Measurements from ENCODE around the gene OR5L1.

The OR5L1 gene

GRCh38 chr11:55811067-55811466, at the start of gene OR5L1:
OR5L1 (plus strand) TSS chr11:55811367; CDS start chr11:55811467, 100 bp downstream.
- no peak for DNase-seq

GRCh38 chr11:55773138-55773537, 38.0 kb upstream of the OR5L1 start, which contains the start of gene OR5D13:
OR5D13 (plus strand) TSS chr11:55773438; CDS start chr11:55773438, 0 bp downstream.
- DNase-seq: no peak

DNA sequence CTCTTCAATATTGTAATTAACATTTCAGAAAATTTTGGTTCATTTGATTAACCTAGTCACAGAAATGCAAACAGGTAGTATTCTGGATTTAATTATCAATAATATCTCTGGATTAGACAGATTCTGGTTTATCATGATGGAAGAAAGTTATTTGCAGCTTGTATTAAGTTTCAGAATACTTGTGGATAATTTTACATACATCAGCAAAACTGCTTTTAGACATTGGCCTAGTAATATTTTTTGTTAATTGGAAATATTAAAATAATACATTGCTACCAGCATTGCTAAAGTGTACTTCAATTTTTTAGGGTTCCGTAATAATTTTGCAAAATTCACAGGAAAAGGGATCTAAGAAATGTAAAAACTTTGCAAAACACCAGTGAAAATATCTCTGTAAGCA, 19.6 kb upstream of the OR5L1 start:
- DNase-seq: no peak

- DNase-seq: no peak
These were observed 17.8 kb upstream of the OR5L1 start for GRCh38 chr11:55793321-55793720.

GRCh38 chr11:55795256-55795655, 15.9 kb upstream of the OR5L1 start, which contains the start of gene OR5D14:
OR5D14 (plus strand) TSS chr11:55795556; CDS start chr11:55795556, 0 bp downstream.
- no peak for DNase-seq

- no peak for DNase-seq
These were observed 4.9 kb upstream of the OR5L1 start for GRCh38 chr11:55806248-55806647.

DNA sequence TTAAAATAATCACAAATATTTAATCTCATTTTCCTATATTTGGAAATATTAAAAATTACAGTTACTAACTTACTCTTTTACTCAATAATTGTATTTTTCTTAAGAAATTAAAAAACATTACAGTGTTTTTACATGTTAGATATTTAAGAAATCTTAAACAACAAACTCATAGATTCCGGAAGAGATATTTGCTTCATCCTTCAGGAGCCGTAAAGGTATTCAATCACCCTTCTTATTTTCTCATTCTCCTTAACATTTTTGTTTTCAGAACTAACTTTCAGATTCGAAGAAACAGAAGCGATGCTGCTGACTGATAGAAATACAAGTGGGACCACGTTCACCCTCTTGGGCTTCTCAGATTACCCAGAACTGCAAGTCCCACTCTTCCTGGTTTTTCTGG, 8.2 kb downstream of the OR5L1 start, which contains the start of gene OR5D18:
Gene OR5D18 (plus strand): TSS at position 301 of the 400 bp plus-strand sequence. CDS start 0 bp downstream, at position 301.
- DNase-seq: no peak

DNA sequence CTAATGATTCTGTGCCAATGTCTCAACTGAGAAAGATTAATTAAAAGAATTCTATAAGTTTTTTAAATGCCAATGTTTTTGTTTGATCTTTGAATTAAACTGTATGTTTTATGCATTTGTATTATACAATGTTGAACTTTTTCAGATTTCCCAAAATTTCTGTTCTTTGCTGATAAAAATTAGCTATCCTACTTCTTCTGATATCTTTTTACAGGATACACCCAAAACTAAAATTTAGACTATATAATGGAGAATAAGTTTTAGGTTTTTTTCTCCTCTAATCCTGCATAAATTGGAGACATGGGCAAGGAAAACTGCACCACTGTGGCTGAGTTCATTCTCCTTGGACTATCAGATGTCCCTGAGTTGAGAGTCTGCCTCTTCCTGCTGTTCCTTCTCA, 15.8 kb downstream of the OR5L1 start, which contains the start of gene OR5L2:
Gene OR5L2 (plus strand): TSS at position 301 of the 400 bp plus-strand sequence. CDS start 0 bp downstream, at position 301.
- no peak for DNase-seq

DNA sequence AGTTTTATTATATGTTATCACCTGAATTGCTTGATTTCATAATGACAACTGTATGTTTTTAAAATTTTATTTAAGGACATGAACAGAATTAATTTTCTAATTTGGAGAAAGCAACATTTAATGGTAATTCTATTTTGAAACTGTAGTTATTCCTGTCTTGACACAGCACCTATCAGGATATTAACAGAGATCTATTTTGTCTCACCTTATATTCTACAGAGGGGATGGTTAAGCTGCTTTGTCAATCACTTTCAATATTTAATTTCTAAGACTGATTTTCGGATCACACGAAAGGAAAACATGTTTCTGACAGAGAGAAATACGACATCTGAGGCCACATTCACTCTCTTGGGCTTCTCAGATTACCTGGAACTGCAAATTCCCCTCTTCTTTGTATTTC, 27.3 kb downstream of the OR5L1 start, which contains the start of gene OR5D16:
Gene OR5D16 (plus strand): TSS at position 301 of the 400 bp plus-strand sequence. CDS start 0 bp downstream, at position 301.
- no peak for DNase-seq

GRCh38 chr11:55847453-55847852, 36.3 kb downstream of the OR5L1 start:
- no peak for DNase-seq

- DNase-seq: no peak
These were observed 37.9 kb downstream of the OR5L1 start for GRCh38 chr11:55849037-55849436.

- DNase-seq: no peak
These were observed 41.0 kb downstream of the OR5L1 start for GRCh38 chr11:55852141-55852540.

GRCh38 chr11:55854704-55855103, 43.5 kb downstream of the OR5L1 start:
- DNase-seq: no peak
